ENCODE results near the gene BTN2A1.
"Not testable (repeated sequence)": the region's sequence is repeated elsewhere in the genome, so short reads cannot be mapped to it uniquely, and the experiment has no call there.

Gene BTN2A1

DNA sequence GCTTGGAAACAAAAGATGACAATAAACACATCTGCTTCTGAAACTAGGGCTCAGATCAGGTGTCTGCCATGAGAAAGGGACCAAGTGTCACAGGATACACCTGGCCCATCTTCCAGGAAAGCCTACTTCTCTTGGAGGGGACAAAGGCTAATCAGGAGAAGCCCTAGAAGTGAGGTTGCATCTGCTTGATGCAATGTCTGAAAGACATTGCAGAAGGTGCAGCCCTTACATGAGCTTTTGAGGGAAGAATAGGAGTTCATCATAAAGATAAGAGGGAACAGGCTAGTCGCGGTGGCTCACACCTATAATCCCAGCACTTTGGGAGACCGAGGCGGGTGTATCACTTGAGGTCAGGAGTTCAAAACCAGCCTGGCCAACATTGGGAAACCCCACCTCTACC, 39.9 kb downstream of the BTN2A1 start:
- no peak for DNase-seq

DNA sequence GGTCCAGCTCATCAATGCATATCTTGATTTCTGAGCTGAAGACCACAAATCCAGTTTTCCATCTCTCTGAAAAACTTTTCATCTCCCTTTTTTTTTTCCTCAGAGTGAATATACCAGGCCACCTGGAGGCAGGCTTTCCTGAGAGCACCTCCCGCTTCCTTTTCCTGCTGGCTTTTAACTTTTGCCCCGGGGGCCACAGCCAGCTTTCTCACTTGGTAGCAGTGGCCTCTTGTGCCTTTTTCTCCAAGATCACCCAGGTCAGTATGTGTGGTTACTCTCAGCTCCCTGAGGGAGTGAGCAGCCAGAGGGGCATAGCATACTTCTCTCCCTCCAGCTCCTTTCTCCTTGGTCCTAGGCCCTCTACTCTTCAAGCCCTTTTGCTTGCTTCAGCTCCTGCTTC, 42.3 kb downstream of the BTN2A1 start, which contains the start of gene BTN1A1:
TSS of gene BTN1A1 (plus strand) at position 202 of the 400 bp plus-strand sequence. CDS start 984 bp downstream, outside the sequence.
- no peak for DNase-seq

DNA sequence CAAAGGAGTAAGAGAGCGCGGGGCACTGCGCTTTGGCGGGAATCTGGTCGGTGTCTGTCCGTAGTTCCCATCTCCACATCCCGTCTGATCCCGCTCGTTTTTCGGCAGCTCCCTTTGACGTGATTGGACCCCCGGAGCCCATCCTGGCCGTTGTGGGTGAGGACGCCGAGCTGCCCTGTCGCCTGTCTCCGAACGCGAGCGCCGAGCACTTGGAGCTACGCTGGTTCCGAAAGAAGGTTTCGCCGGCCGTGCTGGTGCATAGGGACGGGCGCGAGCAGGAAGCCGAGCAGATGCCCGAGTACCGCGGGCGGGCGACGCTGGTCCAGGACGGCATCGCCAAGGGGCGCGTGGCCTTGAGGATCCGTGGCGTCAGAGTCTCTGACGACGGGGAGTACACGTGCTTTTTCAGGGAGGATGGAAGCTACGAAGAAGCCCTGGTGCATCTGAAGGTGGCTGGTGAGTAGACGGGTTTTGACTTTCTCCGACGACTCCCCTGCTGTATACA, 43.8 kb downstream of the BTN2A1 start:
- DNase-seq = no peak

DNA sequence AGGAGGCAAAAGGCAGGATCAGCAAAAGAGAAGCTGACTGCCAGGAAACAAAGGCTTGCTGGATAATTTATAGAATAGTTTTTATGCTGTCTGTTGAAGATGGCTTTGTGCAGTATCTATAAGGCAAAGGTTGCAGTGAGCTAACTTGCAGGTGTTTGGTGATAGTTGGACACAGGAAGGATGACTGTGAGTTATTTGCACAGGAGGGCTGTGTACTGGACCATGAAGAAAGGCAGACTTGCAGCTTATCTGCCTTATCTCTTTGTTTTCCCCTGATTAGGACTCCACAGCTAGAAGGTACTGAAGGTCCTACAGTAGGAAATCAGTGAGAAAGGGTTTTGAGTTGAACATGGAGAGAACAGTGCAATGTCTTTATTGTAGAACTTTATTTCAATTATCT, 44.4 kb downstream of the BTN2A1 start:
- DNase-seq = no peak

DNA sequence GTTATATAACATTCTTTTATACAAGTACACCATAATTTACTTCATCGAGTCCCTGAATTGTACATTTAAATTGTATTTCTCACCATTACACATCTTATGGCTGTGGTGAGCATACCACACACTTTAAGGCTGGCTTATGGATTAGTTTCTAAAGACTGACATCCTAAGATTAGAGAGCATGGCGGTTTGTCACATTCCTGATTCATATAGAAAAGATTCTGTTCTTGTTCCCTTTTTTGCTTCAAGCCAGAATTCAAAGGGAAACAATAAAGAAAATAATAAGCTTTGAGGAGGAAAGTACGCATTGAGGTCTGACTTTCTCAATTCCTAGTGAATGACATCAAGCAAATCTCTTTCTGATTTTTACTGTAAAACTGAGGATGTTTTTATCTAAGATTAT, 44.9 kb downstream of the BTN2A1 start:
- DNase-seq = no peak

DNA sequence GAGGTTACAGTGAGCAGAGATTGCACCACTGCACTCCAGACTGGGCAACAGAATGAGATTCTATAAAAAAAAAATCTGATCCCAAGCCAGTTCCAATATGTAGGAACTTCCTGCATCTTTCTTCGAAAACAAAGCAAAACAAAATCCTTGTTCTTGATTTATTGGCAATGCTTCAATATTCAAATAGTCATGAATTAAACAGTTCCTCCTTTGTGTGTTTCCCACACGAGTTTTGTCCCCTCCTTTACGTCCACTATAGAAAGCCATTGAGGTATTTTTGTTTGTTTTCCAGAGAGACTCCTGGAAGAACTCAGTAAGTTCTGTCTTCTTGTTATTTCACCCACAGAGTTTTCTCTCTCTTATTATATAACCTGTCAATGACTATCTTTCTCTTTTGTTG, 49.9 kb downstream of the BTN2A1 start:
- DNase-seq = no peak

DNA sequence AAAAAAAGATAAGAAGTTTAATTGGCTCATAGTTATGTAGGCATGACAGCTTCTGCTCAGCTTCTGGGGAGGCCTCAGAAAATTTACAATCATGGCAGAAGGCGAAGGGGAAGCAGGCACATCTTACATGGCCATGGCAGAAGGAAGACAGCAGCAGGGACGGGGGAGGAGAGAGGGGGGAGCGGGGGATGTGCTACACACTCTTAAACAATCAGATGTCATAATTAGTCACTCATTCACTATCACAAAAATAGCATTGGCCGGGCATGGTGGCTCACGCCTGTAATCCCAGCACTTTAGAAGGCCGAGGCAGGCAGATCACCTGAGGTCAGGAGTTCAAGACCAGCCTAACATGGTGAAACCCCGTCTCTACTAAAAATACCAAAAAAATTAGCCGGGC, 53.3 kb downstream of the BTN2A1 start:
- not testable (repeated sequence) for DNase-seq

DNA sequence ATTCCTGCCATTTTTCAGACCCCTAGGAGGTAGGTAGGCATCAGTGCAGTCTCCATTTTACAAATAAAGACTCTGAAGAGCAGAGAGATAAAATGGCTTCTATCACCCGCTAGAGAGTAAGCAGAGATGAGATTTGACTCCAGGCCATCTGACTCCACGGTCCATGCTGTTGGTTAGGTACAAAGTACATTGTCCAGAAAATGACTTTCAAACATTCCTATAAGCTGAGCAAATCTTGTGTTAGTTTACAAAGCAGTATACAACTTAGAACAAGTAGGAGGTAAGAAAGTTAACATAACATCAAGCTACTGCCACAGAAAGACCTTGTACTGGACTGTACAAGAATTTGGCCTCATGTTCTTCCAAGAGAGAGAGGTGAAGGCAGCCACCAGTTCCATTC, 57.2 kb downstream of the BTN2A1 start:
- no peak for DNase-seq

DNA sequence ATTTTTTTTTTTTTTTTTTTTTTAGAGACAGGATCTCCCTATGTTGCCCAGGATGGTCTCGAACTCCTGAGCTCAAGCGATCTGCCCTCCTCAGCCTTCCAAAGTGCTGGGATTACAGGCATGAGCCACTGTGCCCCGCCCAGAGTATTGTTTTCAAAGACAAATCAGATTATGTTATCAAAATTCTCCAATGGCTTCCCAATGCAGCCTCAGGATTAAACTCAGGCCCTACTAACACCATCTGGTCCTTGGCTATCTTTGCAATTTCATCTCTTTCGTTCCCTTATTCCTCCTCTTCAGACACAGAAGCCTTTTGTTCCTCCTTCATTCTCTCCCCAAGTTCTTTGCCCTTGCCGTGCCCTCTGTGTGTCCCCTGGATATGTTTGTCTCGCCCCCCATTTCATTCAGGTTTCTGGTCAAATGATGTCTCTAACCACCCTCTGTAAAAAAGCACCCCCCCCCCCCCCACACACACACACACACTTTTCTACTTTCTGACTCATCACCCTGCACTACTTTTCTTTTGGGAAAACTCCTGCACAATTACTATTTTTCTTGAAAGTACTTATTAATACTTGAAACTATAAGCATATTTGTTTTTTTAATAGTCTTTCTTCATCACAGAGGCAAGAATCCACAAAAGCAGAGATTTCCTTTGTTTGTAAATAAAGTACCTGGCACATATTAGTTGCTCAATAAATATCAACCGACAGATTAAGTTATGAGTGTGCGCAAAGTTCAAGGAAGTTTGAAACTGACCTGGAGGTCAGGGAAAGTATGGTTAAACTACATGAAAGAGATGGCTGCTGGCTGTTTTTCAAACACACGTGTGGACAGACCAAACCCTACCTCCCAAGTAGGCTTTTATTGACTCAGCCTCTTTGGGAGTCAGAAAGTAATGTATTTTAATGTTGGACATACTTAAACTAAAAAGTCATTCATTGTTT, 59.0 kb downstream of the BTN2A1 start:
- DNase-seq = no peak
